H1 (cell line): ENCODE measurements around the gene LBHD1. TPM values are rescaled to one million over a fixed set of nuclear protein-coding genes. Genes with fewer than 3 reads are reported as not detected.

Experiments used
- CTCF ChIA-PET: fragments of 300-600 bp; sonication (Branson Sonifier 250); formaldehyde crosslinking; loops from one replicate; lab custom pipeline; 2021; ENCODE audit not compliant: partially characterized antibody; lab: Charles Lee
- POLR2A ChIA-PET: fragments of 300-600 bp; sonication (Branson Sonifier 250); formaldehyde crosslinking; loops from one replicate; lab custom pipeline; 2021; ENCODE audit warnings: inconsistent platforms; ENCODE audit not compliant: partially characterized antibody; lab: Charles Lee
- DNase-seq, 2 experiments: peaks; one replicate each; pipeline versions ENCODE4 v3.0.0 to v3.0.0-alpha.2; 2010 to 2022; ENCODE audit warnings: low spot score in 2 of 2, low read depth in 1 of 2, mixed read lengths in 1 of 2
- FAIRE-seq: peaks from 2 replicates; lab custom pipeline; 2011; peaks lifted over from hg19 to GRCh38; lab: Jason Lieb, UNC
- H2AFZ ChIP-seq: 2 replicates; pipeline ENCODE4 v1.8.1; 2012; ENCODE audit warnings: low read length, inconsistent platforms
- H2AK5ac ChIP-seq: 2 replicates; pipeline ENCODE4 v1.6.1; 2013; ENCODE audit warnings: low read depth, low read length
- H2BK120ac ChIP-seq: replicated peaks from 2 replicates; pipeline ENCODE3; 2013; ENCODE audit warnings: low read depth, low read length, inconsistent platforms
- H2BK12ac ChIP-seq: 2 replicates; pipeline ENCODE4 v1.6.1; 2013; ENCODE audit warnings: low read depth, low read length
- H2BK15ac ChIP-seq: 2 replicates; pipeline ENCODE4 v1.6.1; 2013; ENCODE audit warnings: low read length
- H2BK20ac ChIP-seq: 2 replicates; pipeline ENCODE4 v1.6.1; 2013; ENCODE audit warnings: low read length
- H2BK5ac ChIP-seq: 2 replicates; pipeline ENCODE4 v1.6.1; 2013; ENCODE audit warnings: low read depth, low read length
- H3K14ac ChIP-seq: 2 replicates; pipeline ENCODE4 v1.6.1; 2013; ENCODE audit warnings: inconsistent platforms; ENCODE audit not compliant: insufficient read length
- H3K18ac ChIP-seq: 2 replicates; pipeline ENCODE4 v1.6.1; 2013; ENCODE audit warnings: low read length; ENCODE audit errors: extremely low read depth
- H3K23ac ChIP-seq: 2 replicates; pipeline ENCODE4 v1.6.1; 2013; ENCODE audit warnings: inconsistent platforms; ENCODE audit not compliant: insufficient read length
- H3K23me2 ChIP-seq: 2 replicates; pipeline ENCODE4 v1.6.1; 2013; ENCODE audit warnings: low read depth, low read length
- H3K27ac ChIP-seq: 2 replicates; pipeline ENCODE4 v1.6.1; 2011; ENCODE audit warnings: low read depth, low read length, inconsistent platforms
- H3K27me3 ChIP-seq, 4 experiments: replicated peaks in 1 of 4; 1 replicate in 1 of 4; 2 replicates in 3 of 4; pipeline versions ENCODE4 v1.6.1 to v1.8.1; 2011 to 2013; ENCODE audit warnings: low read length in 3 of 4, mild to moderate bottlenecking in 3 of 4, inconsistent platforms in 2 of 4, mixed read lengths in 2 of 4, moderate library complexity in 1 of 4; ENCODE audit not compliant: control insufficient read depth in 3 of 4, insufficient read depth in 3 of 4; ENCODE audit errors: extremely low read depth in 1 of 4
- H3K36me3 ChIP-seq, 4 experiments: 2 replicates each; pipeline versions ENCODE4 v1.6.1 to v1.8.1; 2011 to 2013; ENCODE audit warnings: mild to moderate bottlenecking in 4 of 4, low read length in 3 of 4, moderate library complexity in 2 of 4, control low read depth in 1 of 4, inconsistent platforms in 1 of 4; ENCODE audit not compliant: insufficient read depth in 4 of 4, control insufficient read depth in 2 of 4
- H3K4ac ChIP-seq: replicated peaks from 2 replicates; pipeline ENCODE3; 2013; ENCODE audit warnings: low read length, low read depth, mixed read lengths, inconsistent platforms; ENCODE audit not compliant: insufficient read length
- H3K4me1 ChIP-seq, 4 experiments: replicated peaks in 1 of 4; 1 replicate in 1 of 4; 2 replicates in 3 of 4; pipeline versions ENCODE4 v1.6.1 to v1.8.1; 2011 to 2013; ENCODE audit warnings: low read length in 3 of 4, inconsistent platforms in 2 of 4, mixed read lengths in 1 of 4; ENCODE audit not compliant: insufficient read depth in 4 of 4, control insufficient read depth in 3 of 4
- H3K4me2 ChIP-seq, 2 experiments: 2 replicates each; pipeline versions ENCODE4 v1.6.1 to v1.8.1; 2011 to 2013; ENCODE audit warnings: low read depth in 2 of 2, low read length in 2 of 2, control low read depth in 1 of 2, inconsistent platforms in 1 of 2, mild to moderate bottlenecking in 1 of 2; ENCODE audit not compliant: insufficient read depth in 1 of 2
- H3K4me3 ChIP-seq, 4 experiments: fragments of 200-600, 300-600 bp in 1 of 4; sonication (generic), shearing (Covaris generic), sonication (Bioruptor Twin) in 1 of 4; 2 replicates each; pipeline versions ENCODE4 v1.5.1 to v1.8.1; 2011 to 2016; ENCODE audit warnings: low read length in 4 of 4, low read depth in 3 of 4, control low read depth in 2 of 4, inconsistent platforms in 2 of 4, mild to moderate bottlenecking in 2 of 4, mixed read lengths in 1 of 4, moderate library complexity in 1 of 4; ENCODE audit not compliant: insufficient read depth in 2 of 4; ENCODE audit errors: extremely low read depth in 1 of 4
- H3K56ac ChIP-seq: replicated peaks from 2 replicates; pipeline ENCODE3; 2013; ENCODE audit warnings: low read depth, mild to moderate bottlenecking, mixed read lengths, low read length, inconsistent platforms; ENCODE audit not compliant: insufficient read length
- H3K79me1 ChIP-seq: 2 replicates; pipeline ENCODE4 v1.6.1; 2013; ENCODE audit warnings: low read depth, low read length, control low read depth
- H3K79me2 ChIP-seq, 2 experiments: 2 replicates each; pipeline versions ENCODE4 v1.6.1 to v1.8.1; 2012 to 2013; ENCODE audit warnings: low read length in 2 of 2, mild to moderate bottlenecking in 2 of 2, inconsistent platforms in 1 of 2; ENCODE audit not compliant: insufficient read depth in 2 of 2, control insufficient read depth in 1 of 2
- H3K9ac ChIP-seq, 4 experiments: replicated peaks in 1 of 4; 1 replicate in 1 of 4; 2 replicates in 3 of 4; pipeline versions ENCODE4 v1.6.1 to v1.8.1; 2011 to 2013; ENCODE audit warnings: low read depth in 3 of 4, low read length in 3 of 4, control low read depth in 2 of 4, mild to moderate bottlenecking in 2 of 4, moderate library complexity in 2 of 4, inconsistent platforms in 1 of 4; ENCODE audit errors: extremely low read depth in 1 of 4
- H3K9me3 ChIP-seq, 2 experiments: 2 replicates each; pipeline versions ENCODE4 v1.6.1 to v1.8.1; 2012 to 2013; ENCODE audit warnings: mild to moderate bottlenecking in 2 of 2, moderate library complexity in 2 of 2, control low read depth in 1 of 2, inconsistent platforms in 1 of 2, low read depth in 1 of 2, low read length in 1 of 2, mixed read lengths in 1 of 2; ENCODE audit not compliant: insufficient read depth in 2 of 2
- H4K20me1 ChIP-seq, 2 experiments: replicated peaks in 1 of 2; 2 replicates each; pipeline versions ENCODE3 to v1.8.1; 2011 to 2013; ENCODE audit warnings: inconsistent platforms in 2 of 2, low read length in 2 of 2, mild to moderate bottlenecking in 1 of 2; ENCODE audit not compliant: insufficient read depth in 2 of 2, control insufficient read depth in 1 of 2
- H4K5ac ChIP-seq: 2 replicates; pipeline ENCODE4 v1.6.1; 2013; ENCODE audit warnings: low read length, low read depth, mixed read lengths, inconsistent platforms; ENCODE audit not compliant: insufficient read length
- H4K8ac ChIP-seq: 2 replicates; pipeline ENCODE4 v1.8.0; 2013; ENCODE audit warnings: mild to moderate bottlenecking, moderate library complexity, low read length, inconsistent platforms; ENCODE audit not compliant: insufficient read depth; ENCODE audit errors: extremely low read depth
- H4K91ac ChIP-seq: replicated peaks from 2 replicates; pipeline ENCODE3; 2013; ENCODE audit warnings: low read length, mixed read lengths, inconsistent platforms; ENCODE audit not compliant: insufficient read length
- POLR2A ChIP-seq, 2 experiments: IDR thresholded peaks; 1 replicate in 1 of 2; 2 replicates in 1 of 2; pipeline ENCODE4 v1.6.1; 2011; ENCODE audit warnings: low read depth in 2 of 2, low read length in 2 of 2, mild to moderate bottlenecking in 2 of 2; ENCODE audit errors: control extremely low read depth in 1 of 2
- USF2 ChIP-seq: IDR thresholded peaks from 2 replicates; pipeline ENCODE4 v1.6.1; 2011; ENCODE audit warnings: low read length, improper control_type of control experiment
- YY1 ChIP-seq: IDR thresholded peaks from 2 replicates; pipeline ENCODE4 v1.6.1; 2011; ENCODE audit warnings: low read depth, mild to moderate bottlenecking, low read length
- ZNF274 ChIP-seq: IDR thresholded peaks from 2 replicates; pipeline ENCODE4 v1.7.0; 2012; ENCODE audit warnings: low read length, borderline replicate concordance; ENCODE audit errors: extremely low read depth
- WGBS, 2 experiments: shearing (Covaris generic) in 1 of 2; methylation state at CpG; one replicate each; pipeline versions ENCODE4 v1.1.6 to v1.1.7; 2013 to 2015; ENCODE audit warnings: low lambda C conversion rate in 2 of 2, mixed read lengths in 2 of 2, inconsistent platforms in 1 of 2, low coverage in 1 of 2, missing lambda C conversion rate in 1 of 2; ENCODE audit not compliant: insufficient replicate concordance in 2 of 2, insufficient coverage in 1 of 2, insufficient read length in 1 of 2; ENCODE audit errors: extremely low coverage in 1 of 2, missing lambda C conversion rate in 1 of 2; 5-methylcytosine and 5-hydroxymethylcytosine counted together
- polyA plus RNA-seq, 7 experiments: library from polyadenylated mRNA; depleted of rRNA in 3 of 7; stranded (reverse) in 5 of 7; unstranded in 2 of 7; fragments of >200 nt in 5 of 7; fragments of 200-250 nt in 2 of 7; gene quantifications; 1 replicate in 5 of 7; 2 replicates in 1 of 7; 4 replicates in 1 of 7; pipeline versions ENCODE4 v1.2.1 to v1.2.3, GENCODE V29; 2011 to 2013; ENCODE audit warnings: missing spikeins in 2 of 7, mixed read lengths in 2 of 7
- total RNA-seq: library from RNA; stranded (reverse); fragmentation: NEBNext Ultra II Directional; extraction: Animal tissue kit (Norgen Biotek cat#: 25700); gene quantifications from 2 replicates; pipeline ENCODE4 v1.2.1, GENCODE V29; 2021

Gene LBHD1
- total and polyA plus RNA-seq, 2 of the 8 experiments (the other 6 are each of a cell fraction or from before 2014, with no cell fraction given), result 2.3 to 5.2 TPM

- peaks cover 3 to 6% of the 10 kb centered on the region in 2 experiments for H4K20me1 ChIP-seq
- H3K79me2 ChIP-seq, result peaks cover 7 to 30% of the 10 kb centered on the region in 2 experiments; a peak in 3 of 4 replicates
- no peak overlapping the region for H3K14ac ChIP-seq
- WGBS, 2 experiments, result 89% methylated on average over 4 of the region's 4 CpGs; no CpG with 5 or more reads in 1 of the 2 experiments
- H3K18ac ChIP-seq, result peak overlapping the region; percentile 38; the same call in 1 of the 2 replicates
- no peak overlapping the region for H2BK20ac ChIP-seq
- no peak overlapping the region for H4K91ac ChIP-seq
- H2BK15ac ChIP-seq, result no peak overlapping the region
- no peak overlapping the region for H3K4ac ChIP-seq
- H3K9me3 ChIP-seq, result no peaks in the 10 kb centered on the region
- no peak for DNase-seq
- H3K27ac ChIP-seq, result no peak overlapping the region
- FAIRE-seq, result no peak
- H4K8ac ChIP-seq, result no peak overlapping the region
- H3K23me2 ChIP-seq, result peaks cover 23% of the 10 kb centered on the region
- H2AK5ac ChIP-seq, result no peak overlapping the region
- no peak overlapping the region for H2BK12ac ChIP-seq
- H3K4me2 ChIP-seq, result no peak overlapping the region; a peak in 1 of 4 replicates
- H3K27me3 ChIP-seq, result no peaks in the 10 kb centered on the region
- ChIA-PET POLR2A (interaction anchor here (0.9 to 61.4 kb wide), 13 partner anchors 9 to 171 kb away, joined by 3 to 2041 read pairs (median 6); partner anchors contain the start of genes BSCL2, C11orf98, CSKMT and GANAB), CTCF (interaction anchor here (0.6 to 3.1 kb wide), 8 partner anchors 11 to 95 kb away, joined by 3 to 13 read pairs (median 4); partner anchors contain the start of gene TUT1)
- no peak overlapping the region for H2BK120ac ChIP-seq
- H2BK5ac ChIP-seq, result 0 out of 2 replicates have a peak overlapping the region, but pooled peaks have one; percentile 1
- H3K36me3 ChIP-seq, result peaks cover 2 to 28% (median 9%) of the 10 kb centered on the region in 4 experiments; a peak in 4 of 8 replicates
- H3K4me3 ChIP-seq, result no peak overlapping the region
- TF ChIP-seq USF2 (no peak), POLR2A (IDR thresholded peaks at IDR 0.05; ENCODE audit: control extremely low read depth in 1 of 2, low read depth in 2 of 2, low read length in 2 of 2) (0 out of 3 replicates have a peak, but pooled peaks of 1 of the 2 experiments have one; percentile 38), ZNF274 (no peak), YY1 (no peak)
- no peak overlapping the region for H3K23ac ChIP-seq
- H4K5ac ChIP-seq, result no peak overlapping the region
- no peak overlapping the region for H3K9ac ChIP-seq
- no peak overlapping the region for H3K56ac ChIP-seq
- peaks cover 4 to 14% (median 9%) of the 10 kb centered on the region in 4 experiments for H3K4me1 ChIP-seq
- H3K79me1 ChIP-seq, result peaks cover 12% of the 10 kb centered on the region
- H2AFZ ChIP-seq, result no peak overlapping the region
Measured at GRCh38 chr11:62669420-62670161, 2.5 kb downstream of the LBHD1 start.
